Cardiac fibroblast (primary cell): Measurements from ENCODE around the gene ALB.
"Not testable (repeated sequence)": the region's sequence is repeated elsewhere in the genome, so short reads cannot be mapped to it uniquely, and the experiment has no call there.

ENCODE experiments used
- DNase-seq, 2 donors: peaks; one replicate each; pipeline versions ENCODE4 v3.0.0 to v3.0.0-alpha.2; 2010; ENCODE audit warnings: low read depth in 2 of 2
- H3K4me3 ChIP-seq, 2 donors: replicated peaks in 1 of 2; 1 replicate in 1 of 2; 2 replicates in 1 of 2; pipeline ENCODE4 v1.5.1; 2011; ENCODE audit warnings: low read depth in 2 of 2, low read length in 2 of 2, mild to moderate bottlenecking in 2 of 2, moderate library complexity in 1 of 2
- CTCF ChIP-seq: IDR thresholded peaks from one replicate; pipeline ENCODE4 v1.5.1; 2011; ENCODE audit warnings: low read depth, mild to moderate bottlenecking, low read length, inconsistent platforms

Gene ALB

GRCh38 chr4:73404042-73404441, at the start of gene ALB:
Gene ALB (plus strand): TSS chr4:73404287. CDS start chr4:73404328, 41 bp downstream.
- no peak within 1 kb of the TSS for H3K4me3 ChIP-seq
- no peak for TF ChIP-seq CTCF
- DNase-seq = no peak

- H3K4me3 ChIP-seq, DNase-seq: not testable (repeated sequence)
Observed at GRCh38 chr4:73357174-73357573, 46.9 kb upstream of the ALB start.

- H3K4me3 ChIP-seq, DNase-seq: not testable (repeated sequence)
Observed at GRCh38 chr4:73369506-73370199, 34.4 kb upstream of the ALB start.

GRCh38 chr4:73375328-73375741, 28.8 kb upstream of the ALB start:
- no peak overlapping the region for H3K4me3 ChIP-seq
- no peak for TF ChIP-seq CTCF
- DNase-seq = no peak

- no peak for TF ChIP-seq CTCF
- H3K4me3 ChIP-seq = no peak overlapping the region
- no peak for DNase-seq
Observed at GRCh38 chr4:73376251-73376650, 27.8 kb upstream of the ALB start.

GRCh38 chr4:73376976-73377375, 27.1 kb upstream of the ALB start:
- no peak for TF ChIP-seq CTCF
- no peak for DNase-seq
- no peak overlapping the region for H3K4me3 ChIP-seq

GRCh38 chr4:73378887-73379286, 25.2 kb upstream of the ALB start:
- no peak for DNase-seq
- no peak overlapping the region for H3K4me3 ChIP-seq
- no peak for TF ChIP-seq CTCF

GRCh38 chr4:73379946-73380345, 24.1 kb upstream of the ALB start:
- H3K4me3 ChIP-seq = no peak overlapping the region
- TF ChIP-seq CTCF = no peak
- DNase-seq = no peak
